Glutamatergic neuron (in vitro differentiated cells): ENCODE results near the gene USP15. TPM values are rescaled to one million over a fixed set of nuclear protein-coding genes. Genes with fewer than 3 reads are reported as not detected.

Experiments
- DNase-seq: peaks from one replicate; pipeline ENCODE4 v3.0.0; 2022
- H3K27ac Mint-ChIP-seq: one replicate; pipeline ENCODE4 v1.8.0; 2020; ENCODE audit warnings: mild to moderate bottlenecking, mixed read lengths, inconsistent platforms; ENCODE audit not compliant: unreplicated experiment
- H3K27me3 Mint-ChIP-seq: one replicate; pipeline ENCODE4 v1.8.0; 2020; ENCODE audit warnings: mild to moderate bottlenecking, moderate library complexity, mixed read lengths, inconsistent platforms; ENCODE audit not compliant: unreplicated experiment
- H3K36me3 Mint-ChIP-seq: one replicate; pipeline ENCODE4 v1.8.0; 2020; ENCODE audit warnings: mild to moderate bottlenecking, mixed read lengths, inconsistent platforms; ENCODE audit not compliant: unreplicated experiment
- H3K4me1 Mint-ChIP-seq: one replicate; pipeline ENCODE4 v1.8.0; 2020; ENCODE audit warnings: mild to moderate bottlenecking, low read depth, mixed read lengths, inconsistent platforms; ENCODE audit not compliant: unreplicated experiment
- H3K4me3 Mint-ChIP-seq: one replicate; pipeline ENCODE4 v1.8.0; 2020; ENCODE audit warnings: mild to moderate bottlenecking, mixed read lengths, inconsistent platforms; ENCODE audit not compliant: unreplicated experiment
- H3K9me3 Mint-ChIP-seq: one replicate; pipeline ENCODE4 v1.8.0; 2020; ENCODE audit warnings: mild to moderate bottlenecking, moderate library complexity, mixed read lengths, inconsistent platforms; ENCODE audit not compliant: unreplicated experiment
- total RNA-seq: library from RNA; stranded (reverse); fragmentation: NEBNext Ultra II Directional; extraction: Animal tissue kit (Norgen Biotek cat#: 25700); gene quantifications from one replicate; pipeline ENCODE4 v1.2.1, GENCODE V29; 2021; ENCODE audit not compliant: unreplicated experiment
- TF ChIP-seq, protein P1 (sequence below): fragments of 200-600 bp; sonication (generic); IDR thresholded peaks from one replicate; pipeline ENCODE4 v1.5.0; 2021; ENCODE audit not compliant: partially characterized antibody, unreplicated experiment

The USP15 gene
- total RNA-seq, 1 donor from 2014 or later: 74.4 TPM

DNA sequence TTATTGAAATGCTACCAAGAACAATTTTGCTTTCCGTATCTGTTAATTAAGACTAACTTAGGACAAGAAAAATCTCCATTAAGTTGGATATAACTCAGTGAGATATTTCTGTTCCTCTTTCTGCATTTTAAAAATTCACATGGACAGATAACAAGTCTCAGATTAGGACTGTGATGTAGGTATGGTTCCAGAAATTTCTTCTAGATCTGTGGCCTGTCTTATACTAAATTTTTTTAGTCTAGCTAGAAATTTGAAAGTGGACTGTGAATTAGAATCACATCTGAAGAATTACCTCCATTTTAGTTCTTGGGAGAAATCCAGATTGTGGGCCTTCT is 41.6 kb downstream of the USP15 start:
- H3K27me3 Mint-ChIP-seq: peaks cover 4% of the 10 kb centered on the region
- TF ChIP-seq, protein P1, sequence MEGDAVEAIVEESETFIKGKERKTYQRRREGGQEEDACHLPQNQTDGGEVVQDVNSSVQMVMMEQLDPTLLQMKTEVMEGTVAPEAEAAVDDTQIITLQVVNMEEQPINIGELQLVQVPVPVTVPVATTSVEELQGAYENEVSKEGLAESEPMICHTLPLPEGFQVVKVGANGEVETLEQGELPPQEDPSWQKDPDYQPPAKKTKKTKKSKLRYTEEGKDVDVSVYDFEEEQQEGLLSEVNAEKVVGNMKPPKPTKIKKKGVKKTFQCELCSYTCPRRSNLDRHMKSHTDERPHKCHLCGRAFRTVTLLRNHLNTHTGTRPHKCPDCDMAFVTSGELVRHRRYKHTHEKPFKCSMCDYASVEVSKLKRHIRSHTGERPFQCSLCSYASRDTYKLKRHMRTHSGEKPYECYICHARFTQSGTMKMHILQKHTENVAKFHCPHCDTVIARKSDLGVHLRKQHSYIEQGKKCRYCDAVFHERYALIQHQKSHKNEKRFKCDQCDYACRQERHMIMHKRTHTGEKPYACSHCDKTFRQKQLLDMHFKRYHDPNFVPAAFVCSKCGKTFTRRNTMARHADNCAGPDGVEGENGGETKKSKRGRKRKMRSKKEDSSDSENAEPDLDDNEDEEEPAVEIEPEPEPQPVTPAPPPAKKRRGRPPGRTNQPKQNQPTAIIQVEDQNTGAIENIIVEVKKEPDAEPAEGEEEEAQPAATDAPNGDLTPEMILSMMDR: no peak
- H3K36me3 Mint-ChIP-seq: peaks cover 19% of the 10 kb centered on the region
- no peaks in the 10 kb centered on the region for H3K9me3 Mint-ChIP-seq
- no peak overlapping the region for H3K4me3 Mint-ChIP-seq
- no peak for DNase-seq
- no peak overlapping the region for H3K27ac Mint-ChIP-seq
- H3K4me1 Mint-ChIP-seq: no peaks in the 10 kb centered on the region

DNA sequence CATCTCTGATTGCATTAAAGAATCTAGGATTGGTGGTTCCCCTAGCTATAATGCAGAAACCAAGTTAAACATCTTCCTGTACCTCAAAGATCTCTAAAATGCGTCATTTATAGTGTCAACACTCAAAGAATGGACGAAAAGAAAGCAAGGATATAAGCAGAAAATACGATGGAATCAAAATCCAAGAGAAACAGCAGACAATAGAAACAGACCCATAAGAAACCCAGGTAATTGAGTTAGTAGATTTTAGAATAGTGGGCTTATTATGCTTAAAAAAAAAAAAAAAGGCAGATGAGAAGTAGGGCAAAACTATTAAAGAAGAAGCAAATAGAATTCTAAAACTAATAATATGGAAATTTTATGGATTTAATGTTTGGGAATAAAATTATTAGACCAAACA is 44.4 kb downstream of the USP15 start:
- H3K27ac Mint-ChIP-seq: no peak overlapping the region
- H3K4me3 Mint-ChIP-seq: no peak overlapping the region
- H3K36me3 Mint-ChIP-seq: peaks cover 10% of the 10 kb centered on the region
- H3K4me1 Mint-ChIP-seq: peaks cover 2% of the 10 kb centered on the region
- TF ChIP-seq, protein P1: no peak
- no peaks in the 10 kb centered on the region for H3K9me3 Mint-ChIP-seq
- DNase-seq: no peak
- peaks cover 2% of the 10 kb centered on the region for H3K27me3 Mint-ChIP-seq

DNA sequence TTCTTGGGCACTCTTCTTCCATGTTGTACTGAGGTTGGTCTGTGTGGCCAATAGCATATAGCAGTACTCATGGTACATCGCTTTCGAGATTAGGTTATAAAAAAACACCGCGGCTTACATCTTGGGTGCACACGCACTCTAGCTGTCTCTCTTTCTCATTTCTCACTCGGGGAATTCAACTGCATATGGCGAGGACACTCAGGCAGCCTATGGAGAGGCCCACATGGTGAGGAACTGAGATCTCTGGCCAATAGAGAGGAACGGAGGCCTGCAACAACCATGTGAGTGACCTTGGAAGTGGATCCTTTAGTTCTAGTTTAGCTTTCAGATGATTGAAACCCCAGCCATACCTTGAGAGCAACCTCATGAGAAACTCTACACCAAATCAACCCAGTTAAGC is 45.6 kb downstream of the USP15 start:
- DNase-seq: no peak
- Mint-ChIP-seq H3K27me3 (peaks cover 2% of the 10 kb centered on the region), H3K27ac (no peak overlapping the region), H3K4me3 (no peak overlapping the region), H3K4me1 (peaks cover 2% of the 10 kb centered on the region), H3K36me3 (peaks cover 8% of the 10 kb centered on the region), H3K9me3 (no peaks in the 10 kb centered on the region)
- TF ChIP-seq, protein P1: no peak

DNA sequence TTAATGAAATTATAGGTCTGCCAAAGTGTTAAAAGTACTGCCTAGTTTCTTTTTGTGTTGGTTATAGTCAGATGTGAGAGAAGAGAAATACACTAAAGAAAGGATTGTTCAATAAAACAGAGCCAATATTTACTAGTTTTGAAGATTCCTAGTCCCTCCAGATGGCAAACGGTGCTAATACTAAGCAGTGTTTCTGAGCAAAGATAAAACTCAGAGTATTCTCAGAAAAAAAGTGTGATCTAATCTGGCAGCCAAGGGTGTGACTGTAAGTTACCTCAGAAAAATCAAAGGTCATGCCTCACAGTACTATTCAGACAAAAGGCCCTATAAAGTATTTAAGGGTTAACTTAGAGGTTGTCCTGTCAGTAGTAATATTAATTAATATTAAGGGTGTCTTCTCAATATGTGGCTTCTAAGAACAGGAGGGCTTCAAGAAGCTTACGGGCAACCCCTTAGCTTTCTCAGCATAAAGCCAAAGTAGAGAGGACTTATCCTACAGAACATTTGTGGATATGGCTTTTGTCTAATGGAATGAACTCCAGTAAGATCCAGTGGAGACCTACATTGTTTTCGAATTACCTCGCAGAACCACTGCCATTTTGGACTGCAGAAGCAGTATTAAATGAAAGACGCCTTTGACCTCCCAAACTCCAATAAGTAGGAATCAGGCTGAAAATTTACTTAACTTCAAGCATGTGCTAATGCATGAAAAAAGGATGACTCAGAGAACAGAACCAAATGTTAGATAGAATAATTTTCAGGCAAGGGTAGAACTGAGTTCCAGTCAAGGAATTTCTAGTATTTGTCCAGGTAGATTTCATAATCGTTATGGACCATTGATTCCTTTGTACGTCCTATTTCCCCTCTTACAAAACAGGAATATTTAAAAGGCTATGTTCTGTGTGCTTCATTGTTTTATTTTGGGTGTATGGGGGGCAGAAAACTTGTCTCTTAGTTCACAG is 46.6 kb downstream of the USP15 start:
- Mint-ChIP-seq H3K4me3 (no peak overlapping the region), H3K27me3 (peaks cover 3% of the 10 kb centered on the region), H3K4me1 (peaks cover 2% of the 10 kb centered on the region), H3K36me3 (peaks cover 8% of the 10 kb centered on the region), H3K27ac (no peak overlapping the region), H3K9me3 (no peaks in the 10 kb centered on the region)
- TF ChIP-seq, protein P1: no peak
- DNase-seq: no peak

DNA sequence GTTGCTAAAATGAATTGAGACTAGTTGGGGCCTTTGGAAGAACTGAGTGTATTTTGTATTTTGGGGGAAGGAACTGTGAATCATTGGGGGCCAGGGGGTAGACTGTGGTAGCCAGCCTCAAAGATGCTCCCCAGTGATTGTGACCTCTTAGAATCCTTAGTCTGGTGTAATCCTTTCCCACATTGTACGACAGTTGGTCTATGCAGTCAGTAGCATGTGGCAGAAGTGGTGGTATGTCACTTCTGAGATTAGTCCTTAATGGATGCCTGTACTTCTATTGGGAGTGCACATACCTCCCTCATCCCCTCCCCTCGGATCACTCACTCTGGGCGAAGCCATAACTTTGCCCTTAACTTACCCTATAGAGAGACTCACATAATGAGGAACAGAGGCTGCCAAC is 48.0 kb downstream of the USP15 start:
- H3K36me3 Mint-ChIP-seq: peaks cover 8% of the 10 kb centered on the region

More for the DNA sequence above, 48.0 kb downstream of the USP15 start:
- no peak overlapping the region for H3K4me3 Mint-ChIP-seq
- H3K4me1 Mint-ChIP-seq: peaks cover 2% of the 10 kb centered on the region
- no peak overlapping the region for H3K27ac Mint-ChIP-seq
- TF ChIP-seq, protein P1: no peak
- no peaks in the 10 kb centered on the region for H3K9me3 Mint-ChIP-seq
- DNase-seq: no peak
- H3K27me3 Mint-ChIP-seq: peaks cover 3% of the 10 kb centered on the region
